ENCODE data around the gene SSTR5.

- TF ChIP-seq CTCF (IDR thresholded peaks at IDR 0.05) (no peak), EZH2 (IDR thresholded peaks at IDR 0.05; ENCODE audit: borderline replicate concordance, insufficient read depth, low read depth, low read length, poor library complexity, severe bottlenecking) (no peak)
Observed at GRCh38 chr16:1070864-1071408, 1.6 kb upstream of the SSTR5 start.

Data from B cell (primary cell).